Adrenal gland (tissue), 5 donors: Measurements from ENCODE around the gene FAM228A.

ENCODE experiments used
- CTCF ChIP-seq, 6 experiments: fragments of 450-650 bp in 4 of 6; fragments of 200-600 bp in 2 of 6; sonication (generic) in 1 of 6; IDR thresholded peaks; 1 replicate in 5 of 6; 2 replicates in 1 of 6; pipeline versions ENCODE4 v1.5.1 to v1.8.0; 2016 to 2021; ENCODE audit warnings: antibody characterized with exemption in 6 of 6, mild to moderate bottlenecking in 2 of 6, moderate library complexity in 1 of 6
- POLR2A ChIP-seq, 2 donors: fragments of 450-650 bp; IDR thresholded peaks; one replicate each; pipeline ENCODE4 v1.6.1; 2017; ENCODE audit warnings: antibody characterized with exemption in 2 of 2, mild to moderate bottlenecking in 2 of 2, moderate library complexity in 1 of 2
- donor health status: DM: no; HTN: no; CAD: no.

GRCh38 chr2:24203029-24203786 is 28.4 kb downstream of the FAM228A start:
- TF ChIP-seq CTCF (IDR thresholded peaks at IDR 0.05): no peak
- TF ChIP-seq POLR2A (IDR thresholded peaks at IDR 0.05): no peak
